Measurements from ENCODE around the gene DNAI2.

GRCh38 chr17:74224959-74225725 is 48.9 kb upstream of the DNAI2 start:
- TF ChIP-seq CTCF (conservative IDR thresholded peaks at IDR 0.05 in 1 of 2, IDR thresholded peaks at IDR 0.05 in 1 of 2; ENCODE audit: extremely low read depth in 1 of 2, insufficient read depth in 1 of 2, low read depth in 1 of 2, low read length in 2 of 2), result no peak
- TF ChIP-seq EZH2 (IDR thresholded peaks at IDR 0.05; ENCODE audit: borderline replicate concordance, low read length), result no peak
